HG03460 (cell line): ENCODE measurements around the gene PCSK5.
"Not testable (repeated sequence)": the region's sequence is repeated elsewhere in the genome, so short reads cannot be mapped to it uniquely, and the experiment has no call there.

Experiments used
- ATAC-seq: cut with Tn5 transposase; IDR thresholded peaks from one replicate; pipeline ENCODE4 v1.9.1; 2021; ENCODE audit not compliant: unreplicated experiment

PCSK5 gene

DNA sequence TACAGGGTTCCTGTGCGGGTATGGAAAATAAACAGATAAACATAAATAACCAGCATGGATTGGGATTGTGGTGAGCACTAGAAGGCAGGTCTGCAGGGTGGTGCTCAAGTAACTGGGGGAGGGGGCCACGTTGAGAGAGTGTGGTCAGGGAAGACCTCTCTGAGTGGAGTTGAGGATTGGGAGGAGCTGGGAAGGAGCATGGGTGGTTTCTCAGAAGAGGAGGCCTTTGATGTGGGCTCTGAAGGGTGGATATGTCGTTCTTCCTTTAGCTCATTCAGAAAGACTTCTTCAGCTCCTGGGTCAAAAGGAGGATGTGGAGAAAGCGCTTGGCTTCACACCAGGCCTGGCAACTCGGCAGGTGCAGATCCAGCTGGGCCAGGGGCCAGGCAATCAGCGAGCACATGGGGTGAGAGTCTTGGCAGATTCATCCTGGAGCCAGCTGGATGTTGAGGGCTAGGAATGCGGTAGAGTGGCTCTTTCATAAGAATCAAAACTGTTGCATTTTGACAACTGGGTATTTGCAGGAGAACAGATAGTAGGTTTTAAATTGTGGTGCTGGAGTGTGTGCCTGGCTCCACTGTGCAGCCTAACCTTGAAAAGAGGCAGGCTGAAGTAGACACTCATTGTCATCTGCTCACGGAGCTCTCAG lies 71.7 kb downstream of the PCSK5 start:
- no peak for ATAC-seq

DNA sequence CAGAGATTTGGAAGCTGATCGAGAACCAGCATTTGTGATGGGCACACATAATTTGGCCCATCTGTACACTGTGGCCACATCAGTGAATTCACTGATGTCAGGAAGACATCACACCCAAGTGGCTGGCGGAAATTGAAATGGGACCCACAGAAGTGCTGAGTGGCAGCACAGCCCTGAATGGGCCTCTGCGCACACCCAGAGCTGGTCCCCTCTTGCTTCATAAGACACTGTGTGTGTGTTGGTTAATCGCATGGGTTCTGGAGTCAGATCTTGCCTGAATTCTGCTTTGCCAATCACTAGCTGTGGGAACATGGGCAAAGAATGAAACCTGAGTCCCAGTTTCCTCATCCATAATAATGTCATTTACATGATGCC lies 72.2 kb downstream of the PCSK5 start:
- ATAC-seq = no peak

DNA sequence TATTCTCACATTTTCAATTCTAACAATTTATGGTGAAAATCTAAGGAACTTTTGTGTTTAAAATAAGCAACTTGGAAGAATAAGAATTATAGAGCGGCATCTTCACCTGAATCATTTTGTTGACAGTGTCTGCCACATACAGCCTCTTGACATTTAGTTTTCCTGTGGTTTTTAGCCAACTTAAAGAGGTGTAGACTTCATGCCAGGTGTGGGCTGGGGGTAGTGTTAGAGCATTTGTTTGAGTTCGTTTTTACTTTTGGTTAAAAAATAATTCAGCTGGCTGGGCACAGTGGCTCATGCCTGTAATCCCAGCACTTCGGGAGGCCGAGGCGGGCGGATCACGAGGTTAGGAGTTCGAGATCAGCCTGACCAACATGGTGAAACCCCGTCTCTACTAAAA lies 72.8 kb downstream of the PCSK5 start:
- ATAC-seq = not testable (repeated sequence)

DNA sequence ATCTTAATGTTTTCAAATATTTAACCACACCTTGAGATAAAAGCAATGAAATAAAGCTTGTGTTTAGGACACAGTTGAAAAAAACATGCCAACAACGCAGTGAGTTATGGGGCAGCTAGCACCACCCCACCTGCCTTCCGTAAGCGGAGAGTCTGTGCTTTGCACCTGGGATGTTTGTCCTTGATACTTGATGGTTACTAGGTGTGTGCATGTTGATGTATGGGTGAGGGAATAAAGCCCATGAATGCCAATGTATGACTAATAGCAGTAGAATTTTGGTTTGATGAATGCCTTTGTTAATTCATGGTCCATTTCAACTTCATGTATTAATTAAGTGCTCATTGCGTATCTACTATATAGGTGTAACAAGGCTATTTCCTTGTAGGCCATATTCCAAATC lies 74.0 kb downstream of the PCSK5 start:
- no peak for ATAC-seq

DNA sequence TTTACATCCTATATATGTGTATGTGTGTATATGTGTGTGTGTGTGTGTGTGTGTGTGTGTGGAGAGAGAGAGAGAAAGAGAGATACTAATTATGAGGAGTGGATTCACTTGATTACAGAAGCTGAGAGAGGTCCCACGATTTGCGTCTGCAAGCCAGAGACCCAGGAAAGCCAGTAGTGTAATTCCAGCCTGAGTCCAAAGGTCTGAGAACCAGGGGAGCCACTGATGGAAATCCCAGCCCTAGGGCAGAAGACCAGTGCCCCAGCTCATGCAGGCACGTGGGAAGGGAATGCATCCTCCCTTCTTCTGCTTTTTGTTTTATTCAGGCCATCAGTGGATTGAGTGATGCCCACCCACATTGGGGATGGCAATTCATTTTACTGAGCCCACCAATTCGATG lies 74.8 kb downstream of the PCSK5 start:
- ATAC-seq = no peak

DNA sequence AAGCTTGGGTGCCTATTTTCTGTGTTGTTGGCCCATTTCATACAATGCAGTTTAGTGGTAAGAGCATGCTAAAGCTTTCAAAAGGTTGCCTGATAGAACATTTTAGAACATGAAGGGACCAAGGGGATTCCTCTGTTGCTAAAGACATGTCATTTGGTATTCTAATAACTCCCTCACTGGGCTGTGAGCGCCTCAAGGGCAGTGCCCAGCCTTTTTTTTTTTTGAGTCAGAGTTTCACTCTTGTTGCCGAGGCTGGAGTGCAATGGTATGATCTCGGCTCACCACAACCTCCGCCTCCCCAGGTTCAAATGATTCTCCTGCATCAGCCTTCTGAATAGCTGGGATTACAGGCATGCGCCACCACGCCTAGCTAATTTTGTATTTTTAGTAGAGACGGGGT lies 77.1 kb downstream of the PCSK5 start:
- no peak for ATAC-seq

DNA sequence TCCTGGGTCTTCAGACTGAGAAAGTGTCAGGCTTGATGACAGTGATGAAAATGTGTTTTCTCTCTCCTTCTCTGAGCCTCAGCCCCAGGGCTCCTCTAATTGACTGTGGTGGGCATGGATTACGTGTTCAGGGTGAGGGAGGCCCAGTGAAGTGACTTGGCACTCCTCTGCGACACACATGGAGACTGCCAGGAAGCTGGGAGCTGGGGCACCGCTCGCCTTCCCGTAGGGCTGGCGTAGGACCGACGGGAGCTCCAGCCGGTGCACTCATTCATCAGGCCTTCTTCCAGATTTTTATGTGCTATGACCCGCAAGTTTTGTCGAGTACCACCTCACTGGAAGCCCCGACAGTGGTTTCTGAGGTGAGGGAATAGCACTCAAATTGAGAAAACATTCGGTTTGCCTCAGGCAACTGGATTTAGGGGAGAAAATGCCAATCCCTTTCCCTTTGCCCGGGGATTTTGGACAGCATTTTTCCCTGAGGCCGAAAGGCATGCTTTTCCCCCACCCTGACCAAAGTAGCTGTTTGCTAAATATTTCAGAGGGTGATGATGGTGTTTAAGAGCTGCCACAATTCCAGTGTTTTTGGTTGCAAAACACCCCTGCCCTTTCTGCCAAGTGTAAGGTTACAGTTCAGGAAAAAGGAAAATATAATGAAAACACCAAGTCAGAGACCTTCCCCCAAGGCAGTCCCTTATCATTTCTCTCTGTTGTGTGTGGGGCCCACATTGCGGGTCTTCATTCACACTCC lies 83.7 kb downstream of the PCSK5 start:
- ATAC-seq = no peak

DNA sequence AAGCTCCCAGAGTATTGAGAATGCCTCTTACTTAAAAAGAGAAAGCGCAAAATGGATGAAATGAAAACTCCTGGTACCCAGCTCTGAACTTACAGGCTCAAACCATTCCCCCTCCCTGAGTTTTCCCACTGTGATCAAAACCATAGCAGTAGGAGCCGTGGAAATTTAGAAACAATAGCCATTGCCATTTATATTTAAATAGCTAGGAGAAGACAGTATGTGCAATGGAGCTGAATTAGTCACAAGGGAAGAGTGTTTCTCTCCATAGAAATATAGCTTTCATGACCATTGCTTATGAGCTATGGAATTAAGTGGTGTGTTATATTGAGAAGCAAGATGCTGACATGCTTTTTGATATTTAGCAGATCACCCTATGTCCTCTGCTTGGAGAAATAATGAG lies 84.6 kb downstream of the PCSK5 start:
- ATAC-seq = no peak

DNA sequence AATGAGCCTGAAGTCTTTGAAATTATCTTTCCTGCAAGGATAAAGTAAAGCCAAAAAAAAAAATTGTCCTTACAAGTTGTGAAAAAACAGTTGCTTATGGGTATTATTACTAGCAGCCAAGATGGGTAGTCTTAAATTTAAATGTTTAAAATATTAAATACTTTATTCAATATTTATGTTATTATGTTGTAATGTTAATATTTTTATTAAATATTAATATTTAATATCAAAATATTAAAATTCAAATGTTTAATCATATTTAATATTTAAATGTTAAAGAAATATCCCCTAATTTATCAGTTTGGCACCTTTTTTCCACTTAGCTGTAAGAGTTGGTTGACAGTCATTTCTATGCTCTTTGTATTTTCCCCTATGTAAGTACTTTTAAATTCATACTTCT lies 86.1 kb downstream of the PCSK5 start:
- no peak for ATAC-seq

DNA sequence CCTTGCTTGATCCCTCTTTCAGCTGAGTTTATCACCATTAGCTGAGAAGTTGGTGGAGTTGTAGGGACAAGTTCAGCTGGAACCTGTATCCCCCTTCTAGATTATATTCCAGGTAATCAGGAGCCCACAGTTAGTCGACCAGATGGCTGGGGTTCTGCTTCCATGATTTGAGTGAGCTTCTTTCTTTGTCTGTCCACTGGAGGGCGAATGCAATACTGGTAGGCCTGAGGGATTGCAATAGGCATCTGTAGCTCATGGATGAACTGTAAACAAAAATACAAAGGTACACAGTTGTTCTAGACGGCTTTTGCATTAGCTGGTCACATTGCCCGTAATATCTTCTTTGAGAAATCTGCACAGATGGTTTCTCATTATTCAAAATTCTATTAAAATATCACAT lies 88.9 kb downstream of the PCSK5 start:
- ATAC-seq = no peak

DNA sequence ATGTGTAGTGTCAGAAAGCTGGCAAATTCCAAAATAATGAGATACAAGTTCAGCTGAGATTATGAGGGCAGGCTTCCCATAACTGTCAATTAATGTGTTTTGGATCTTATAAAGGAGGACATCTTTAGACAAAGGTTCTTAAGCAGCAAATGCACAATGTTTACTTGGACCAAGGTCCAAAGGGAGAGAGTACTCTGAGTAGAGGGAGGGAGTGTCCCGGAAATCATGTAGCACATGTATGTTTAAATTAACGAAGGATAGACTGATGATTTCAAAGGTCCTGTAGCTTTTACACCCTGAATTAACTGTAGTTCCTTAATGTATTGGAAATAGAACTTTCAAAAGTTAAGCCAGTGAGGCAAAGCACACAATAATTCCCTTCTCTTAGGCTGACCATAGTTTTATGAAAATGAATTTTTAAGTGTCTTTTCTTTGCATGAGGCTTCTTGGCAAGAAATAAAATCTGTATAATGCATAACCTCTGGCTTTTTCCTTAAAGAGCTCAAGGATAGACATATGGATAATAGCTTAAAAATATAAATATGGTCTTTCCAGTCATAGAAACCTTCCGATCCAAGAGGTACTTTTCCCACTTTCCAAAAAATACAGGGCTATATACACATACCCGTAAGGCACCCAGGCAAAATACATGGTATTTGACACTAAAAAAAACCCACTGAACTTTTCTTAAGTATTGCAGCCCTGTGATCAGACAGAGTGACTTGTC lies 93.0 kb downstream of the PCSK5 start:
- no peak for ATAC-seq

DNA sequence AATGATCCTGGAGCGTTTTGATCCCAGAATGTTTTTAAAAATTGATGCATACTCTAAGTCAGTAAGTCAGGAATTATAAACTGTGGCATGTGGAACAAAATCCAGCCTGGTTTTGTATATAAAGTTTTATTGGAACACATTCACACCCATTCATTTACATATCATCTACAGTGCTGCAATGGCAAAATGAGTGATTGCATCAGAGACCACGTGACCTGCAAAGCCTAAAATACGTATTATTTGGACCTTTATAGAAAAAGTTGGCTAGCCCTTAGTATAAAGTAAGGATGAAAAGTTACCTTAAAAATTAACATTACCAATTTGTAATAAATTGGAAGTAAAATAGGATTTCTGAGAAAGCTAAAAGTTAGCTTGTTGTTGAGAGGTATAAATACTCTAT lies 95.0 kb downstream of the PCSK5 start:
- ATAC-seq = no peak

DNA sequence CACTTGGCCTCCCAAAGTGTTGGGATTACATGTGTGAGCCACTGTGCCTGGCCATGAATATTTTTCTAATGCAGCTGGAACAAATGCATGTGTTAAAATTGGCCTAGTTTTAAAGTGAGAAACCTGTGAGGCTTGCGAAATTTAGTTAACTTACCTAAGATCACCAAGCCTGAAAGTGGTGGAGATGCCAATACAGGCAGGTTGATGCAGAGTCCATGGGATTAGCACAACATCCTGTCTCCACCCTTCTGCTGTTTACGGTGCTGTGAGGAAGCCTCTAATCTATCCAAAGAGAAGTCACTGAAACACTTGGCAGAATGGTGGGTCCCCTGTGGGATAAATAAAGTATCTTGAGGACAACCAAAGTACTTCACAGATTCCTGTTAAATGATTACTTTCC lies 98.2 kb downstream of the PCSK5 start:
- ATAC-seq = no peak

DNA sequence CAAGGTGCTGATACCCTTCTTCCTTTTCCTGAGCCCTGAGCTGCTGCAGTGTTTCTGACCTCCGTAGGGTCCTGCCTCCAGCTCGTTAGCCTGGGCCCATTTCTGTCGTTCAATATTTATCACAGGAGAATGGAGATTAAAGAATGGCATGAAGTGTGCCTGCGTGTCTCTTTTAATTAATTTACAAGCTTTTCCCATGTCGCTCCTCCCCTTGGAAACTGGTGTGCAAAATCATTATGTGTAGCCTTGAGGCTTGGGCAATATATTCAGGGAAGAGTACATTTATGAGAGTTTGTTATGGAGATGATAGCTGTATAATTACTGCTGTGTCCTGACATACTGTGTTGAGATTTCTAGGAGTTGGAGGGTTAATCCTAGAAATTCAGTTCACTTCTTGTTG lies 99.7 kb downstream of the PCSK5 start:
- ATAC-seq = no peak

DNA sequence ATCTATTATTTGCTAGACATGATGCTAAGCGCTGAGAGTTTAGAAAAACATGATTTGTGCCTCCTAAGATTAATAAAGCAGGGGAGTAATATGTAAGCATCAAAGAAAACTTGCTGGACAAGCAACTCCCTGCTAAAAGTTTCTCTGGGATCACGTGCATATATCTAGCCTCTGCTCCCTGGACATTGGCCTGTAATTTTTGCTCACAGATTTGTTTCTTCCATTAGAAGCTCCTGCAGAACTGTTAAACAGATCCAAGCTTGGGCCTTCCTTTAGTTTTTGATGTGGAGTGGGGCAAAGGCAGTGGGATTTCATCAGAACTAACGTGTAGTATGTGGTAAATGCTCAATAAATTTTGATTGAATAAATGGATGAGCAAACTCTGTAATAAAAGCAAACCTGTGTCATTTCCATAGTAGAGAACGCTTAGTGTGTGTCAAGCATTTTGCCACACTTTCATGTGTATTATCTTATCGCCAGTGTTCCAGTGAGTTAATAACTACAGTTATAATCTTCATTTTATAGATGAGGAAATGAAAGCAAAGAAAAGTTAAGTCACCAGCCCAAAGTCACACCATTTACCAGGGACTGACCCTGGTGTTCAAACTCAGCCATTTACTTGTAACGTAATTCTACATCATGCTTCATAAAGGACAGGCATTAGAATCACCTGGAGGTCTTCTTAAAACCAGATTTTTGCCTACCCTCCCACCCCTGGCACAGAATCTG lies 100.3 kb downstream of the PCSK5 start:
- no peak for ATAC-seq

DNA sequence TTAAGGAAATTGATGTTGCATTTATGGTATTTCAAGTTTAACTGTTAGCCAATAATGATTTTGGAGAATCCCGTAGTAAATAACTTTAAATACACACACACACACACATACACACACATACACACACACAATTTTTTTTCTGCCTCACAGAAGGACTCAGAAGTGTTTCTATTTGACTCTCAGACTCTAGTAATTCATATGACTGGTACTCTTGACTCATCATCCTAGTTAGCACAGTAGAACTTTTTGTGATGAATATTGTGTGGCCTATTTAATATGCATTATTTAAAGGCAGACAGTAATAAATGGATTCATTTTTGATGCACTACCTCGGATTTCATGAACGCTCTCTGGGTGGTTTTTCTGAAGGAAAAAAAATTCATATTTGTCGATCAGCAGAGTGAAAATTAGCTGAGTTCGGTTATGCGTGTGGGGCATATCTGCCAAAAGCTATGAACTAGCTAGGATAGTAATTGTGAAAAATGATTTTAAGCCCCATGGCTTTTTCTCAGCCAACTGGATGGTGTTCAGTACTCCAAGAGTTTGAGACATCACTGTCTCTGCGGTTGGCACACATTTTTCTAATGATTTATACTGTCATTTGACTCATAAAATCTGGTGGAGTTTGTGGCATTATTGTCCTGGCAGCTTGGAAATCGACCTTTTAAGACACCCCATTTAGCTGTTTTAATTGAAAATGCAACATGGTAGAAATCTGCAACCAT lies 102.2 kb downstream of the PCSK5 start:
- no peak for ATAC-seq

DNA sequence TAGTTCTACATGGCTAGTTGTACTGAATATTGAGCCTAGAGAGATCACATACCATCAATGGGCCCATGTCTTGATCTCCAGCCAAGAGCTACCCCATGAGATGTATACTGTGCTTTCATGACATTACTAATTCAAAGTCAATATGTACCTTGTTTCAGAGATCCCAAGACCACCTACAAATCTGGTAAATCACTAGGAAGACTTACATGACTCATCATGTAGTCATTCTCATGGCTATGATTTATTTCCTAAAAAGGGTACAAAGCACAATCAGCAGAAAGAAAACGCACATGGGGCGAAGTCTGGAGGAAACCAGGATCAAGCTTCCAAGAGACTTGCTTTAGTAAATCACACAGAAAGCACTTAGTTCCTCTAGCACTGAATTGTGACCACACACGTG lies 103.0 kb downstream of the PCSK5 start:
- ATAC-seq = no peak

DNA sequence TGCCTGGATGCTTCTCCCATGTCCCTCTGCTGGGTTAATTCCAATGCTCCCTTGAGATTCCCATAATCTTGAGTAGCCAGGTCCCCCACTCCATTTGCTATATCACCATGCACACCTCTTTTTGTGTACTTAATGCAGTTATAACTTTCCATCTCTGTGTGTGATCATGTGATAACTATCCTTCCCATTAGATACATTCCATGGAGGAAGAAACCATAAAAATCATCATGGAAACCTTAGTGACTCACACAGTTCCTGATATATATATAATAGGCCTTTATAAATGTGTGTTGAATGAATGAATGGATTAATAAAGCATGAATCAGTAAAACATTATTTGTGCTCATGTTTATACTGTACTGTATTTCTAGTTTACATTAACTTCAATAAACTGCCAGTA lies 104.6 kb downstream of the PCSK5 start:
- no peak for ATAC-seq

DNA sequence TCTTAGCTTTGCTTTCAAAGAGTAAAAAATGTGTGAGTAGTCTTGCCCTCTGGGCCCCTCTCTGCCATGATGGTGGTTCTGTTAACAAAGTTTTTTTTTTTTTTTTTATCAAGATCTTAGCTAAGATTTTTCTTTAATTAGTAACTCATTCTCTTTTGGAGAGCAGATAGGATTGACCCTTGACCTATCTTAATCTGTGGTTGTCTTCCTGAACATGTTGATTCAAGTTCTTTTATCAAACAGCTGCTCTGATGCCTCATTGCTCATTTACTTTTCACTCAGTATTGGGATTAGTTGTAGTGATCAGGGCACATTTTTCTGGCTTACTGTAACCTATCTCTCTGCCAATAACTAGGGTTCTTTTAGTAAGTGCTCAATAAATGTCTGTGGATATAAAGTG lies 106.3 kb downstream of the PCSK5 start:
- no peak for ATAC-seq

DNA sequence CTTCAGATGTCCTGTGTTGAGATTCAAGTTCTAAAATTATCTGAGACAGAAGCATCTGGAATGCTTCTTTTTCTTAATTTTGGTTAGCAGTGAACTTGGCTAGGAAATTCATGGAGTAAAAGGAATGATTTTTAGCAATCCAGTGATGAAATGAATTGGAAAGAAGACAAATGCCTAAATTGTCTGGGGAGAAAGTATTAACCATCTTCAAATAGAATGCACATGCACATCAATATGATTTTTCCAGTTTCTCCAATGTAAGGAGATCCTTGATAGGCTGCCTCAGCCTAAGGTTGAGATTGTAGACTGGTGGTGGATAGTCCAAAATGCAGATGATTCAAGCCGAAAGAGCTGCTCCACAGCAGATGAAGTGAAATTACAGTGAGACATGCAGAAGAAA lies 106.7 kb downstream of the PCSK5 start:
- ATAC-seq = no peak
